Liver (tissue), 9 donors: Measurements from ENCODE around the gene RTL1. TPM values are rescaled to one million over a fixed set of nuclear protein-coding genes. Genes with fewer than 3 reads are reported as not detected.

Source experiments
- DNase-seq: peaks from one replicate; pipeline ENCODE4 v3.0.0-alpha.2; 2017; ENCODE audit warnings: low spot score
- H3K27ac ChIP-seq, 2 donors: one replicate each; pipeline ENCODE4 v1.7.0; 2013; ENCODE audit warnings: inconsistent platforms in 2 of 2, low read length in 2 of 2, control low read depth in 1 of 2, low read depth in 1 of 2, mild to moderate bottlenecking in 1 of 2
- H3K27me3 ChIP-seq, 4 donors: one replicate each; pipeline versions ENCODE4 v1.6.1 to v1.7.0; 2013; ENCODE audit warnings: low read length in 3 of 4, inconsistent platforms in 1 of 4, mild to moderate bottlenecking in 1 of 4, moderate library complexity in 1 of 4; ENCODE audit not compliant: control insufficient read depth in 4 of 4, insufficient read depth in 4 of 4
- H3K36me3 ChIP-seq, 4 donors: one replicate each; pipeline versions ENCODE4 v1.6.1 to v1.7.0; 2013; ENCODE audit warnings: low read length in 3 of 4, mild to moderate bottlenecking in 3 of 4, low read depth in 1 of 4, moderate library complexity in 1 of 4; ENCODE audit not compliant: control insufficient read depth in 4 of 4, insufficient read depth in 3 of 4
- H3K4me1 ChIP-seq, 4 donors: one replicate each; pipeline versions ENCODE4 v1.6.1 to v1.7.0; 2013; ENCODE audit warnings: low read length in 3 of 4, mild to moderate bottlenecking in 3 of 4, moderate library complexity in 1 of 4; ENCODE audit not compliant: control insufficient read depth in 4 of 4, insufficient read depth in 4 of 4
- H3K4me3 ChIP-seq, 3 donors: one replicate each; pipeline versions ENCODE4 v1.6.1 to v1.7.0; 2013; ENCODE audit warnings: low read length in 3 of 3, control low read depth in 1 of 3, low read depth in 1 of 3, mild to moderate bottlenecking in 1 of 3
- H3K9ac ChIP-seq, 2 donors: one replicate each; pipeline ENCODE4 v1.7.0; 2013; ENCODE audit warnings: low read length in 2 of 2, mild to moderate bottlenecking in 2 of 2, moderate library complexity in 2 of 2, control low read depth in 1 of 2, low read depth in 1 of 2
- H3K9me3 ChIP-seq, 4 donors: one replicate each; pipeline versions ENCODE4 v1.6.1 to v1.7.0; 2013; ENCODE audit warnings: low read length in 3 of 4; ENCODE audit not compliant: control insufficient read depth in 4 of 4
- CTCF ChIP-seq: fragments of 150-350 bp; IDR thresholded peaks from 2 replicates; pipeline ENCODE4 v1.5.1; 2017; ENCODE audit warnings: improper control_type of control experiment, low read depth, low read length; ENCODE audit not compliant: missing input control
- FOXA2 ChIP-seq: IDR thresholded peaks from 2 replicates; pipeline ENCODE4 v1.6.1; 2016; ENCODE audit warnings: antibody characterized with exemption
- HNF4A ChIP-seq, 2 donors: conservative IDR thresholded peaks; 2 replicates each; pipeline ENCODE4 v1.6.1; 2016; ENCODE audit warnings: antibody characterized with exemption in 2 of 2, mild to moderate bottlenecking in 2 of 2
- JUND ChIP-seq, 2 donors: IDR thresholded peaks; 2 replicates each; pipeline ENCODE4 v1.6.1; 2016; ENCODE audit warnings: antibody characterized with exemption in 2 of 2
- MAX ChIP-seq: IDR thresholded peaks from 2 replicates; pipeline ENCODE4 v1.6.1; 2016; ENCODE audit warnings: antibody characterized with exemption
- RAD21 ChIP-seq, 2 donors: IDR thresholded peaks; 2 replicates each; pipeline ENCODE4 v1.6.1; 2016; ENCODE audit warnings: antibody characterized with exemption in 2 of 2, mild to moderate bottlenecking in 2 of 2
- RXRA ChIP-seq, 2 donors: IDR thresholded peaks; 2 replicates each; pipeline ENCODE4 v1.6.1; 2017 to 2018; ENCODE audit warnings: antibody characterized with exemption in 2 of 2, mild to moderate bottlenecking in 1 of 2
- SP1 ChIP-seq: IDR thresholded peaks from 2 replicates; pipeline ENCODE4 v1.6.1; 2018; ENCODE audit warnings: antibody characterized with exemption, mild to moderate bottlenecking
- ZBTB33 ChIP-seq: IDR thresholded peaks from 2 replicates; pipeline ENCODE4 v1.6.1; 2016; ENCODE audit warnings: antibody characterized with exemption
- WGBS: extraction: QIAGEN DNeasy Blood & Tissue Kit; methylation state at CpG from one replicate; pipeline ENCODE4 v1.1.7; 2013; 5-methylcytosine and 5-hydroxymethylcytosine counted together
- polyA plus RNA-seq, 2 donors: library from polyadenylated mRNA; stranded (reverse) in 1 of 2; unstranded in 1 of 2; fragments of 200-250 nt in 1 of 2; fragments of >200 nt in 1 of 2; fragmentation: Nextera tagmentation in 1 of 2; extraction: Ambion mirVana in 1 of 2; gene quantifications; one replicate each; pipeline versions ENCODE4 v1.2.1 to v1.2.3, GENCODE V29; 2013 to 2015
- total RNA-seq, 2 donors: library from RNA; depleted of rRNA; stranded (reverse); fragments of >200 nt; gene quantifications; one replicate each; pipeline ENCODE4 v1.2.3, GENCODE V29; 2014
- TF ChIP-seq, protein P1 (sequence below): IDR thresholded peaks from 2 replicates; pipeline ENCODE4 v1.6.1; 2016; ENCODE audit warnings: antibody characterized with exemption, mild to moderate bottlenecking
- donor health status: healthy.
- donor health status: healthy.
- donor health status: healthy.
- donor health status: healthy.
- donor health status: healthy.

Gene RTL1
- total and polyA plus RNA-seq, 4 donors, result 0.04 to 0.05 TPM; not detected in 2

DNA sequence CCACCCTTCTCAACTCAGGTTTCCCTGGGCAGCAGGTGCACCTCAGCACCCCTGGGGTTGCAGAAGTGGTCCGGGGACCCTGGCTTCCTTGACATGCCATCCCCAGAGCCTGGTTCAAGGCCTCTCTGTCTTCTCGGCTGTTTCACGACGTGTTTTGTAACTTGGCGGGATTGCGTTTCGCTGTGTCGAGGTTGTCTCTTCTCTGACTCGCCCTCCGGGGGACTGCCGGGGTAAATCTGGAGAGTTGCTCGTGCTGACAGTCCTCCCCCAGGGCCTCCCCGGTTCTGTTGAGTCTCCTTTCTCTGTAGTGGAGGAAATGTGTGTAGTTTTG is 52.0 kb downstream of the RTL1 start:
- Histone ChIP-seq H3K9ac (no peak overlapping the region), H3K27ac (no peak overlapping the region), H3K27me3 (no peaks in the 10 kb centered on the region), H3K4me1 (no peaks in the 10 kb centered on the region), H3K9me3 (no peaks in the 10 kb centered on the region), H3K36me3 (no peaks in the 10 kb centered on the region), H3K4me3 (no peak overlapping the region)
- WGBS, result 87% methylated on average over 13 of the region's 13 CpGs
- no peak for DNase-seq
- TF ChIP-seq JUND (IDR thresholded peaks at IDR 0.05) (no peak), HNF4A (conservative IDR thresholded peaks at IDR 0.05) (no peak), RAD21 (IDR thresholded peaks at IDR 0.05) (no peak), MAX (no peak)
- TF ChIP-seq, protein P1, sequence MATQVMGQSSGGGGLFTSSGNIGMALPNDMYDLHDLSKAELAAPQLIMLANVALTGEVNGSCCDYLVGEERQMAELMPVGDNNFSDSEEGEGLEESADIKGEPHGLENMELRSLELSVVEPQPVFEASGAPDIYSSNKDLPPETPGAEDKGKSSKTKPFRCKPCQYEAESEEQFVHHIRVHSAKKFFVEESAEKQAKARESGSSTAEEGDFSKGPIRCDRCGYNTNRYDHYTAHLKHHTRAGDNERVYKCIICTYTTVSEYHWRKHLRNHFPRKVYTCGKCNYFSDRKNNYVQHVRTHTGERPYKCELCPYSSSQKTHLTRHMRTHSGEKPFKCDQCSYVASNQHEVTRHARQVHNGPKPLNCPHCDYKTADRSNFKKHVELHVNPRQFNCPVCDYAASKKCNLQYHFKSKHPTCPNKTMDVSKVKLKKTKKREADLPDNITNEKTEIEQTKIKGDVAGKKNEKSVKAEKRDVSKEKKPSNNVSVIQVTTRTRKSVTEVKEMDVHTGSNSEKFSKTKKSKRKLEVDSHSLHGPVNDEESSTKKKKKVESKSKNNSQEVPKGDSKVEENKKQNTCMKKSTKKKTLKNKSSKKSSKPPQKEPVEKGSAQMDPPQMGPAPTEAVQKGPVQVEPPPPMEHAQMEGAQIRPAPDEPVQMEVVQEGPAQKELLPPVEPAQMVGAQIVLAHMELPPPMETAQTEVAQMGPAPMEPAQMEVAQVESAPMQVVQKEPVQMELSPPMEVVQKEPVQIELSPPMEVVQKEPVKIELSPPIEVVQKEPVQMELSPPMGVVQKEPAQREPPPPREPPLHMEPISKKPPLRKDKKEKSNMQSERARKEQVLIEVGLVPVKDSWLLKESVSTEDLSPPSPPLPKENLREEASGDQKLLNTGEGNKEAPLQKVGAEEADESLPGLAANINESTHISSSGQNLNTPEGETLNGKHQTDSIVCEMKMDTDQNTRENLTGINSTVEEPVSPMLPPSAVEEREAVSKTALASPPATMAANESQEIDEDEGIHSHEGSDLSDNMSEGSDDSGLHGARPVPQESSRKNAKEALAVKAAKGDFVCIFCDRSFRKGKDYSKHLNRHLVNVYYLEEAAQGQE, result no peak

DNA sequence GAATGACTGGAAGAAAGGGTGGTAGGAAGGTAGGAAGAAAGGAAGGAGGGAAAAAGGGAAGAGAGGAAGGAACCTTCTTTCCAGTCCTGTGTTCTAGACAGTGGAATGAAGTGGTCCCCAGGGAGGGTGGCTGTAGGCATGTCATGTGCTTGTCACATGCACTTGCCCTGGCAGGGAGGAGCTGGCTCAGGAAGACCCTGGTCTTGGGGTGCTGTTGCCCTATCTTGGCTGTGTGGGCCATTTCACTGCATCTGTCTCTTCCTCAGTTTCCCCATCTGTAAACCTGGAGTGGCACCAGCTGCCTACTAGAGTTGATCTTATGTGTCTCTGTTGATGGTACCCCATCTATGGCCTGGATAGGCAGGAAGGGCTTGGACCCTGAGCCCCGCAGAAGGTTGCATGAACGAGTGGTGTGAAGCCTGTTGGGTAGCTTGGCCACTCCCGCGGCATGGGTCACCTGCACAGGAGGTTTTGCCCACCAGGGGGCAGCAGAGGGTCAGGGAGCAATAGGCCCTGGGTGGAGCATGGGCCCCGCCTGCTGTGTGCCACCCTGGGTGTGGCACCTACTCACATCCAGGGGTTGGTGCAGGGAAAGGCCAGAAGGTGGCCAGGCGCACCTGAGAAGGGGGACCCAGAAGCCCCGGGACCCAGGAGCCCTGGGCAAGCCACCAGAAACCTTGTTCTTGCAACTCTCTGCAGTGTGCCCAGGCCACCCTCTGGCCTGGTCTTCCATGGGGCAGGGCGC is 52.5 kb downstream of the RTL1 start:
- WGBS, result 58% methylated on average over 8 of the region's 8 CpGs
- TF ChIP-seq SP1, result no peak
- TF ChIP-seq RXRA (IDR thresholded peaks at IDR 0.05), result no peak
- TF ChIP-seq ZBTB33, result no peak
- TF ChIP-seq HNF4A (conservative IDR thresholded peaks at IDR 0.05), result no peak
- peak; percentile 88 for TF ChIP-seq CTCF
- TF ChIP-seq FOXA2, result no peak
- peak; percentile 87 to 95 for TF ChIP-seq RAD21 (IDR thresholded peaks at IDR 0.05)
- Histone ChIP-seq H3K9me3 (no peaks in the 10 kb centered on the region), H3K27me3 (no peaks in the 10 kb centered on the region), H3K36me3 (no peaks in the 10 kb centered on the region), H3K27ac (no peak overlapping the region), H3K9ac (no peak overlapping the region), H3K4me1 (no peaks in the 10 kb centered on the region), H3K4me3 (no peak overlapping the region)
- DNase-seq, result peak; percentile 87
